ENCODE results near the gene AP2M1.

GRCh38 chr3:184233127-184233843, 58.6 kb downstream of the AP2M1 start:
- TF ChIP-seq MAX (IDR thresholded peaks at IDR 0.05), result no peak
- no peak for TF ChIP-seq RNF2 (IDR thresholded peaks at IDR 0.05; ENCODE audit: borderline replicate concordance, low read depth)
- TF ChIP-seq CTCF (IDR thresholded peaks at IDR 0.05), result no peak
- TF ChIP-seq POLR2A (IDR thresholded peaks at IDR 0.05; ENCODE audit: low read length), result no peak
- no peak for TF ChIP-seq MYC (IDR thresholded peaks at IDR 0.05; ENCODE audit: borderline replicate concordance, low read length)
- no peak for TF ChIP-seq KDM1A (IDR thresholded peaks at IDR 0.05; ENCODE audit: low read depth)
- TF ChIP-seq PHF8 (IDR thresholded peaks at IDR 0.05; ENCODE audit: borderline replicate concordance, low read depth), result no peak
- no peak for TF ChIP-seq RFX5 (IDR thresholded peaks at IDR 0.05)
- TF ChIP-seq POLR2AphosphoS2 (conservative IDR thresholded peaks at IDR 0.05; ENCODE audit: low read length), result no peak
- no peak for TF ChIP-seq PBX3 (IDR thresholded peaks at IDR 0.05)
- no peak for TF ChIP-seq RAD21 (conservative IDR thresholded peaks at IDR 0.05 in 1 of 2, IDR thresholded peaks at IDR 0.05 in 1 of 2)
- no peak for TF ChIP-seq RCOR1 (IDR thresholded peaks at IDR 0.05; ENCODE audit: low read depth, low read length)
- no peak for TF ChIP-seq CEBPB (IDR thresholded peaks at IDR 0.05)
- no peak for TF ChIP-seq NFE2L2 (conservative IDR thresholded peaks at IDR 0.05; ENCODE audit: low read length)
